SK-N-SH (cell line): ENCODE results near the gene UBE2G1.

Experiments
- EP300 ChIP-seq, 2 experiments: IDR thresholded peaks; 2 replicates each; pipeline versions ENCODE4 v1.4.0 to v1.6.1; 2012; ENCODE audit warnings: borderline replicate concordance in 1 of 2, low read depth in 1 of 2, low read length in 1 of 2
- GABPA ChIP-seq: IDR thresholded peaks from 2 replicates; pipeline ENCODE4 v1.4.0; 2012; ENCODE audit warnings: low read depth, mild to moderate bottlenecking
- MEF2A ChIP-seq: IDR thresholded peaks from 2 replicates; pipeline ENCODE4 v1.4.0; 2012; ENCODE audit warnings: low read depth, borderline replicate concordance
- NRF1 ChIP-seq: IDR thresholded peaks from 2 replicates; pipeline ENCODE4 v1.6.1; 2012; ENCODE audit warnings: low read depth, mild to moderate bottlenecking, low read length
- POLR2AphosphoS5 ChIP-seq: IDR thresholded peaks from 2 replicates; pipeline ENCODE4 v1.6.1; 2012; ENCODE audit warnings: low read depth, low read length
- RAD21 ChIP-seq: IDR thresholded peaks from 2 replicates; pipeline ENCODE4 v1.6.1; 2012; ENCODE audit warnings: mild to moderate bottlenecking, low read length
- RCOR1 ChIP-seq: fragments of 150-350 bp; IDR thresholded peaks from 2 replicates; pipeline ENCODE4 v1.6.1; 2017; ENCODE audit warnings: antibody characterized with exemption, low read length
- RXRA ChIP-seq: IDR thresholded peaks from 2 replicates; pipeline ENCODE4 v1.4.0; 2012; ENCODE audit warnings: low read depth, mild to moderate bottlenecking, borderline replicate concordance
- ZBTB33 ChIP-seq: IDR thresholded peaks from 2 replicates; pipeline ENCODE4 v1.4.0; 2012; ENCODE audit warnings: low read depth, borderline replicate concordance
- TF ChIP-seq, protein P1 (sequence below): fragments of 200-600 bp; sonication (generic); IDR thresholded peaks from 2 replicates; pipeline ENCODE4 v1.6.1; 2017; ENCODE audit warnings: antibody characterized with exemption, mild to moderate bottlenecking, moderate library complexity

DNA sequence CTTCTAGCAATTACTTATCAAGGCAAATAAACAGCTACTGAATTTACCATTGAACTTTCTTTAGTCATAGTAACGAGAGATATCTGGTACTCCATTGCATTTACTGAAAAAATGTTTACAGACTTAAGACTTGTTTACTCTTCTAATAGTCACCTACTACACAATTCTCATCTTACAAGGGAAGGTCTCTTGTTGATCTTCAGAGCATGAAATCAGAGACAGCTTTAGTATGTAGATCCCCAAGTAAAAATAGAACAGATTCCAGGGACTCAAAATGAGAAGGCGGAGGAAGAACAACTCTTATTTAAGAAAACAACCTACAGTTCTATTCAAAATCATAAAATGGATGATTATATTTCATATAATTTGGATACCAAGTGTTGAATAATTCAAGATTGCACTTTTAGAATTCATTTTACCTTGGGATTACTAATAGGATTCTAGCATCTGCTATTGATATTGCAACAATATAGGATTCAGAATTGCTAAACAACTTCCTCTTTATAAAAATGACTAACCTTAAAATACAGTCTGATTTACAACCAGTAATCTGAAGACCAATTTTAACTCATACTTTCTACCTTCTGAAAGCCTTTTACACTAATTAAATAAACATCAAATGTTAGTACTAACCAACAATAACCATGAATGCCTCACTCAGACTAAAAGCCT lies 20.8 kb downstream of the UBE2G1 start:
- TF ChIP-seq, protein P1, sequence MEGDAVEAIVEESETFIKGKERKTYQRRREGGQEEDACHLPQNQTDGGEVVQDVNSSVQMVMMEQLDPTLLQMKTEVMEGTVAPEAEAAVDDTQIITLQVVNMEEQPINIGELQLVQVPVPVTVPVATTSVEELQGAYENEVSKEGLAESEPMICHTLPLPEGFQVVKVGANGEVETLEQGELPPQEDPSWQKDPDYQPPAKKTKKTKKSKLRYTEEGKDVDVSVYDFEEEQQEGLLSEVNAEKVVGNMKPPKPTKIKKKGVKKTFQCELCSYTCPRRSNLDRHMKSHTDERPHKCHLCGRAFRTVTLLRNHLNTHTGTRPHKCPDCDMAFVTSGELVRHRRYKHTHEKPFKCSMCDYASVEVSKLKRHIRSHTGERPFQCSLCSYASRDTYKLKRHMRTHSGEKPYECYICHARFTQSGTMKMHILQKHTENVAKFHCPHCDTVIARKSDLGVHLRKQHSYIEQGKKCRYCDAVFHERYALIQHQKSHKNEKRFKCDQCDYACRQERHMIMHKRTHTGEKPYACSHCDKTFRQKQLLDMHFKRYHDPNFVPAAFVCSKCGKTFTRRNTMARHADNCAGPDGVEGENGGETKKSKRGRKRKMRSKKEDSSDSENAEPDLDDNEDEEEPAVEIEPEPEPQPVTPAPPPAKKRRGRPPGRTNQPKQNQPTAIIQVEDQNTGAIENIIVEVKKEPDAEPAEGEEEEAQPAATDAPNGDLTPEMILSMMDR = no peak
- TF ChIP-seq RAD21 (no peak), GABPA (no peak), EP300 (IDR thresholded peaks at IDR 0.05; ENCODE audit: borderline replicate concordance in 1 of 2, low read depth in 1 of 2, low read length in 1 of 2) (no peak), ZBTB33 (no peak), NRF1 (no peak), POLR2AphosphoS5 (no peak), RXRA (no peak), RCOR1 (no peak), MEF2A (no peak)
